ENCODE measurements around the gene CELF5. TPM values are rescaled to one million over a fixed set of nuclear protein-coding genes. Genes with fewer than 3 reads are reported as not detected.
"Not testable (repeated sequence)": the region's sequence is repeated elsewhere in the genome, so short reads cannot be mapped to it uniquely, and the experiment has no call there.

The CELF5 gene
- total RNA-seq, 2 donors from 2014 or later = 0.36 to 0.80 TPM

- no peak for TF ChIP-seq POLR2A (IDR thresholded peaks at IDR 0.05)
- TF ChIP-seq CTCF (IDR thresholded peaks at IDR 0.05) = no peak
- TF ChIP-seq POLR2AphosphoS5 (IDR thresholded peaks at IDR 0.05) = no peak
- Histone ChIP-seq H3K27ac (no peak overlapping the region), H3K4me3 (no peak overlapping the region), H3K36me3 (no peaks in the 10 kb centered on the region), H3K27me3 (replicated peaks; ENCODE audit: insufficient read depth) (no peaks in the 10 kb centered on the region), H3K9me3 (no peaks in the 10 kb centered on the region), H3K4me1 (replicated peaks) (no peaks in the 10 kb centered on the region)
- 94% methylated on average over 1 of the region's 1 CpG for WGBS
- no peak for DNase-seq (ENCODE audit: low spot score)
- intact Hi-C loops (cut with DNase I) = no loop called here
These were observed 6.8 kb downstream of the CELF5 start for GRCh38 chr19:3231288-3231687.

- Histone ChIP-seq H3K4me3 (no peak overlapping the region), H3K4me1 (replicated peaks) (no peaks in the 10 kb centered on the region), H3K9me3 (no peaks in the 10 kb centered on the region), H3K27ac (no peak overlapping the region), H3K27me3 (replicated peaks; ENCODE audit: insufficient read depth) (no peaks in the 10 kb centered on the region), H3K36me3 (no peaks in the 10 kb centered on the region)
- 70% methylated on average over 4 of the region's 4 CpGs for WGBS
- no peak for DNase-seq (ENCODE audit: low spot score)
- no peak for TF ChIP-seq POLR2AphosphoS5 (IDR thresholded peaks at IDR 0.05)
- TF ChIP-seq CTCF (IDR thresholded peaks at IDR 0.05) = no peak
- no peak for TF ChIP-seq POLR2A (IDR thresholded peaks at IDR 0.05)
- intact Hi-C loops (cut with DNase I) = no loop called here
These were observed 8.7 kb downstream of the CELF5 start for GRCh38 chr19:3233116-3233515.

DNA sequence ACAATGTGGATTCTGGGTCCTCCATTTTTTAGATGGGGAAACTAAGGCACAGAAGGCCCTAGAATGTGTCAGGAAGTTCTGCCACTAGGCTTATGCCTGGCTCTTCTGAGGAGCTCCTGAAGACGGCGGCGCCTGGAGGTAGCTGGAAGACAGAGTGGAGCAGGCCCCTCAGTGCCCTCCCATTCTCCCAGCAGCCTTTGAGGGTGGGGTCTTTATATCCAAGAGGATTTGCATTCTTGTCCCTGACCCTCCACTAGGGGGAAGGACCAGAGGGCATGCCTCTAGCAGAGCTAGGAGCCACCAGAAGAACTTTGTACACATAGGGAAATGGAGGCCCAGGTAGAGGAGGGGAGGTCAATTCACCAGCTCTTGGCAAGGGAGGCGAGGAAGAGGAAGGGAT, 9.4 kb downstream of the CELF5 start:
- DNase-seq (ENCODE audit: low spot score) = no peak
- Histone ChIP-seq H3K27ac (no peak overlapping the region), H3K27me3 (replicated peaks; ENCODE audit: insufficient read depth) (no peaks in the 10 kb centered on the region), H3K4me3 (no peak overlapping the region), H3K36me3 (no peaks in the 10 kb centered on the region), H3K9me3 (no peaks in the 10 kb centered on the region), H3K4me1 (replicated peaks) (no peaks in the 10 kb centered on the region)
- TF ChIP-seq CTCF (IDR thresholded peaks at IDR 0.05) (no peak), POLR2AphosphoS5 (IDR thresholded peaks at IDR 0.05) (no peak), POLR2A (IDR thresholded peaks at IDR 0.05) (no peak)
- WGBS = 49% methylated on average over 4 of the region's 4 CpGs
- intact Hi-C loops (cut with DNase I) = no loop called here

- WGBS = 62% methylated on average over 9 of the region's 9 CpGs
- Histone ChIP-seq H3K36me3 (no peaks in the 10 kb centered on the region), H3K27me3 (replicated peaks; ENCODE audit: insufficient read depth) (no peaks in the 10 kb centered on the region), H3K27ac (no peak overlapping the region), H3K4me1 (replicated peaks) (no peaks in the 10 kb centered on the region), H3K9me3 (no peaks in the 10 kb centered on the region), H3K4me3 (no peak overlapping the region)
- TF ChIP-seq POLR2A (IDR thresholded peaks at IDR 0.05) = no peak
- TF ChIP-seq POLR2AphosphoS5 (IDR thresholded peaks at IDR 0.05) = no peak
- TF ChIP-seq CTCF (IDR thresholded peaks at IDR 0.05) = no peak
- intact Hi-C loops (cut with DNase I) = no loop called here
- DNase-seq (ENCODE audit: low spot score) = no peak
These were observed 10.3 kb downstream of the CELF5 start for GRCh38 chr19:3234800-3235199.

- WGBS = 85% methylated on average over 2 of the region's 2 CpGs
- H3K27ac ChIP-seq = not testable (repeated sequence)
These were observed 11.1 kb downstream of the CELF5 start for GRCh38 chr19:3235604-3236003.

More at GRCh38 chr19:3235604-3236003, 11.1 kb downstream of the CELF5 start:
- H3K9me3 ChIP-seq; H3K4me3 ChIP-seq; H3K27me3 ChIP-seq (replicated peaks; ENCODE audit: insufficient read depth); DNase-seq (ENCODE audit: low spot score); H3K4me1 ChIP-seq (replicated peaks); H3K36me3 ChIP-seq; intact Hi-C loops (cut with DNase I): not testable (repeated sequence)
